GM21367 (cell line): Measurements from ENCODE around the gene NINJ2.

Experiments used
- ATAC-seq: cut with Tn5 transposase; IDR thresholded peaks from one replicate; pipeline ENCODE4 v1.9.1; 2021; ENCODE audit not compliant: unreplicated experiment

The NINJ2 gene

GRCh38 chr12:571795-572531 is 91.3 kb downstream of the NINJ2 start:
- no peak for ATAC-seq

DNA sequence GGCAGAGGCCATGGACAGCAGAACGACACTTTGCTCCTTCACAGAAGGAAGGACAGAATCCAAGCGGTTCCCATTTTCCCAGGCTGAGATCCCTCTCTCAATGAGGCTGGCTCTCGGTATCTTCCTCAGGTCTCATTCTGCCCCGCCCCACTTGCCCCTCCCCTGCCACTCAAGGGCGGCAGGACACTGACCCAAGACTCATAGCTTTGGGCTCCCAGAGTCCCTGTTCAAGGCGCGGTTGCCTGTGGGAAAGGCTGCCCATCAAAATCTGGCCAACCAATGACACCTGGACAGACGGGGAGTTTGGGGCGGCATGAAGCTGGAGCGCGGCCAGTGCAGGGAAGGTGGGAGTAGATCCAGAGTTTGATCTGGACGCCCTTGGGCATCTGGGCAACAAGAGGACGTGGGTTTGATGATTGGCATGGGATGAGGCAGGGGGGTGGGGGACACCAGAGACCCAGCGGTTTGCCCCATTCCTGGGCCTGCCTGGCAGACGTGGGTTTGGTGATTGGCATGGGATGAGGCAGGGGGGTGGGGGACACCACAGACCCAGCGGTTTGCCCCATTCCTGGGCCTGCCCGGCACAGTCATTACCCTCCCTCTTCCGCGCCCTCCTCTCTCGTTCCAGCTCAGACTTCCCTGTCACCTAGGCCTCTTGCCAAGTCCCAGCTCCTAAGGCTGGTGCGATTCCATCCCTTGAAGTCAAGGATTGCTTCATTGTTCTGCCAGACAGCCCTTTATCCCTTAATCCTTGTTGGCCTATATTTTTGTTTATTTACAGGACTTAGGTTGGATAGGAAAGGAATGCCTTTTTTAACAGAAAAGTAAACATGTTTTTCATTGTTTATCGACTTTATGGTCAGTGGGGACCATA is 92.1 kb downstream of the NINJ2 start:
- no peak for ATAC-seq

DNA sequence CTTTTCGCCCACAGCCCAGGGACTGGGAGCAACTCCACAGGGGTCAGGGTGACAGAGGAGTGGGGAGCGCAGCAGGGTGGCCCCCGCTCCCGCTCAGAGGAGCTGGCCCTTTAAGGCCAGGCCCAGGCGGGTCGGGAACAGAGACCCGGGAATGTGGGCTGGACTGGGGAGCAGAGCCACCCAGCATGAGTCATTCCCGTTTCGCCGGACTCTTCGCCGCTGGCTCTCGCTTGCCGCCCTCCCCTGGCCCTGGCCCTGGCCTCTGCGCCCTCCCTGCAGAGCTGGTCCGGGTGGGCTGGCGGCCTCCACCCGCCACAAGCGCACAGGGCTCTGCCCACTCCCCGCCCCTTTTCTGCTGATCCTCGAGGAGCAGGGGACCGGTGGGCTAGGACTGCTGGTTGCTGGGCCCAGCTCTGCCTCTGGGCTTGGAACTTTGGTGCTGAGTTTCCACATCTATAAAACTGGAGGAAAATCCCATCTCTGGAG is 92.8 kb downstream of the NINJ2 start:
- ATAC-seq: no peak

- ATAC-seq: peak; percentile 70
These were observed 93.3 kb downstream of the NINJ2 start for GRCh38 chr12:569803-570434.

- no peak for ATAC-seq
These were observed 94.1 kb downstream of the NINJ2 start for GRCh38 chr12:569091-569676.

GRCh38 chr12:568486-568885 is 94.8 kb downstream of the NINJ2 start:
- ATAC-seq: no peak

- no peak for ATAC-seq
These were observed 97.6 kb downstream of the NINJ2 start for GRCh38 chr12:565589-566105.

- no peak for ATAC-seq
These were observed 98.1 kb downstream of the NINJ2 start for GRCh38 chr12:565161-565560.

- ATAC-seq: no peak
These were observed 99.4 kb downstream of the NINJ2 start for GRCh38 chr12:563787-564298.

DNA sequence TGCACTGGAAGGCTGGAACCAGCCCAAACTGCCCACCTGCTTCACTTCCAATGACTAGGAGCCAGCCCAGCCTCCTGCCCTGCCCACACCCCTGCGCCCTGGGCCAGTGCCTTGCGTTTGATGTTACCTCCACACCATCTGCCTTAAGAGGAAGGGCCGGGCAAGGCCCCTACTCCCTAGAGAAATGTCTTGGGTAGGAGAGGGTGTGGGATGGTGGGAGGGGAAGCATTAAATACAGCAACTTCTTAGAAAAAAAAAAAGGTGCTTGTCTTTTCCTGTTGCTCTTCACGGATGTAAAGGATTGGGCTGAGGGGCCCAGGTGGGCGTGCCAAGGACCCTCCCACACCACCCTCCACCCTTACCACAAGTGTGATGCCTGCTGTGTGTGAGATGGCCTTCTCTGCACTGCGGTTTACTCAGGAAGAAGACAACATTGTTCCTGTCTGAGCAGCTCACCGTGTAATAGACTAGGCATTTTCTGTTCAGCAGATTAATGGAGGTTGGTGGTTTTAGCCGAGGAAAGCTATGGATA is 99.9 kb downstream of the NINJ2 start:
- no peak for ATAC-seq

GRCh38 chr12:562634-563033 is 100.6 kb downstream of the NINJ2 start:
- ATAC-seq: no peak

DNA sequence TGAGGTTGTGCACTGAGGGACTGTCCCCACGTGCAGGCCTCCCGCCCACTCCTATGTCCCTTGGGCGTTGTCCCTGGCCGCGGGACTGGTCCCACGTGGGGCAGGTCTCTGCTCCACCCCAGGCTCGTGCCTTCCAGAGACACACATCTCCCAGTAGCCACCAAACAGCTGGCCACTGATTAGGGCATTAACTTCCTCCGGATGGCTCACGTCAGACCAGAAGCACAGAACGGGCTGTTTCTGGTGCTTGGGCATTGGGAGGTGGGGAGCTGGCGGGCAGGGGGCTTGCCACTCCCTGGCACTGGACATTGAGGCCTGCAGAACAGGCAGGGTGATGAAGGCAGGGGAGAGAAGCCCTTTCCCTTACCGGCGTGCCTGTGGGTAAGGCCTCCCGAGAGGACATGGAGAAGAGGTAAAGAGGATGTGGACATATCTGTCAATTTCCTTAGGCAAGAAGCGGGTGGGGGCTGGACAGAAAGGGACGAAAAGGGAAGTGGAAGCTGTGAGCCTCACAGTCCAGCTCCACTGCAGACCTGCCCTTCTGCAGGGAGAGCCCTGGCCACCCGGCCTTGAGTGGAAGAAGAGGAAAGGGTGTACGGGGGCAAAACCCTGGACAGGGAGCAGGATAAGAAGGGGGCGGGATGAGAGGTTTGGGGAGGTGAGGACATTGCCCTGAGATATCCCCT is 101.2 kb downstream of the NINJ2 start:
- no peak for ATAC-seq

DNA sequence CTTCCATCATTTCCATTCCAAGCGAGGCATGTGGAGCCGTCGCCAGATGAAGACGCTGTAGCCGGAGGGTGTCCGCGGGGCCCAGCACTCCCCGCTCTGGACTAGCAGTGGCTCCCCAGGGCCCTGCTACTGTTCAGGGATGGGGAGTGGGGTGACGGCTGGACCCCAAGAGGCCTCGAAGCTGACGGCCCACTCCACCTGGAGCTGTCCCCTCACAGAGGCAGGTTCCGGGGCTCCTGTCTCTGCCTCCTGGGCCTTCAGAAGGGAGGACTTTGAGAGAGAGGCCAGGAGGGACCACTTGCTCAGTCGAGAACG is 101.9 kb downstream of the NINJ2 start:
- ATAC-seq: no peak

DNA sequence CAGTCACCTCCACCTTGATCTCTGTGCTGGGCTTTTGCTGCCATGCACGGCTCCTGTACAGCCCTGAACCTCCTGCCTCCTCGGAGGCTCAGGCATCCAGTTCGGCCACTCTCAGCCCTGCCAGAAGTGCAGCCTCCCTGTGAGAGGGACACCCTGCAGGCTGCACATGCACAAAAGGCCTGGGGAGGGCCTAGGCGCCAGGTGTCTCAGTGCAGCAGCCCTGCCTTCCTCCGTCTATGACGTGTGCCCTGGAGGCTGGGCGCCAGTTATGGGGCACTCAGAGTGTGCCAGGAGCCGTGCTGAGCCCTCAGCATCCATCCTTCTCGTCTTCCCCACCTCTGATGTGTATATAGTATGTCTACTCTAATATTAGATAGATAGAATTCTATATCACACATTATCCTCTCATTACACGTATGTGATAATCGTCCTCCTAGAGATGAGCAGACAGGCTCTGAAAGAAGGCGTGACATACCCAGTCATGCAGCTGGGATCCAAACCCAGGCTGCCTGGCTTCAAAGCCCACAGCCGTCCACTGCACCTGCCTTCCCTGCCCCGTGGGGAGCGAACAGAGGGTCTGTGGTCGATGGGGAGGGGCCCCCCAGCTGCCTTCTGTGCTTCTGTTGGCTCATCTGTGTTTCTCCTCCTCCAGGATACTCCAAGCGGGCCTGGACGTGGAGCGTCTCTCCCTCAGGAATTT is 102.4 kb downstream of the NINJ2 start:
- ATAC-seq: no peak

GRCh38 chr12:559906-560455 is 103.3 kb downstream of the NINJ2 start:
- no peak for ATAC-seq

- ATAC-seq: no peak
These were observed 103.9 kb downstream of the NINJ2 start for GRCh38 chr12:559208-559905.

DNA sequence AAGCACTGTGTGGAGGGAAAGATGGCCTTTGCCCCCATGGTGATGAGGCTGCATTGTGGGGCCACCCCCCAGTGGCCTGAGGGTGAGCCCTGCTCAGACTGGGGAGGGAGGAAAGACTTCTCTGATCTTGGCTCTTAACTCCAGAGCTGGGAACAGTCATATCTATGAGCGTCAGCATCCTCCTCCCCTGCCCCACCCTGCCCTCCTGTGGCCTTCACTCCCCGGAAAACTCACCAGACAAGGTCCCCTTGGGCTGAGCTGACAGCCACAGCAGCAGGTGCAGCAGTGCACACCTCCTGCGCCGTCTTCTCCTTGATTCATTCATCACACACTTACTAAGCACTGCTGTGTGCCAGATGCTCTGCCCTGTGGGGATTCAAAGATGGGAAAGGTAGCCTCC is 104.7 kb downstream of the NINJ2 start:
- ATAC-seq: no peak

DNA sequence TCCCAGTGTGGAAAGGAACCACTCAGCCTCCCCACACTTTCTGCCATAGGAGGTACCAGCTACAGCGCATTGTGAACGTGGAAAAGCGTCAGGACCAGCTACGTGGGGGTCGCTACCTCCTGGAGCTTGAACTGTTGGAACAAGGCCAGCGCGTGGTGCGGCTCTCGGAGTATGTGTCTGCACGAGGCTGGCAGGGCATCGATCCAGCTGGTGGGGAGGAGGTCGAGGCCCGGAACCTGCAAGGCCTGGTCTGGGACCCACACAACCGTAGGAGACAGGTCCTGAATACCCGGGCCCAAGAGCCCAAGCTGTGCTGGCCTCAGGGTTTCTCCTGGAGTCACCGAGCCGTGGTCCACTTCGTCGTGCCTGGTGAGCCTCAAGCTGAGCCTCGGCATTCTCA is 106.7 kb downstream of the NINJ2 start:
- no peak for ATAC-seq

- no peak for ATAC-seq
These were observed 109.3 kb downstream of the NINJ2 start for GRCh38 chr12:554001-554285.
